Breast epithelium (tissue), 4 donors: Measurements from ENCODE around the gene NOP10. TPM values are rescaled to one million over a fixed set of nuclear protein-coding genes. Genes with fewer than 3 reads are reported as not detected.
"Not testable (repeated sequence)": the region's sequence is repeated elsewhere in the genome, so short reads cannot be mapped to it uniquely, and the experiment has no call there.

Experiments
- DNase-seq, 2 donors: peaks; one replicate each; pipeline ENCODE4 v3.0.0-alpha.2; 2019; ENCODE audit warnings: low spot score in 2 of 2
- H3K27ac ChIP-seq, 2 donors: fragments of 200-600 bp; sonication (generic) in 1 of 2; one replicate each; pipeline ENCODE4 v1.5.1; 2016 to 2019; ENCODE audit warnings: mild to moderate bottlenecking in 1 of 2
- H3K27me3 ChIP-seq, 2 donors: fragments of 200-600 bp; sonication (generic) in 1 of 2; one replicate each; pipeline versions ENCODE4 v1.5.1 to v1.6.0; 2017 to 2019; ENCODE audit warnings: control low read depth in 1 of 2, mild to moderate bottlenecking in 1 of 2
- H3K36me3 ChIP-seq: fragments of 200-600 bp; one replicate; pipeline ENCODE4 v1.5.1; 2019
- H3K4me1 ChIP-seq, 2 donors: fragments of 200-600 bp; sonication (generic); one replicate each; pipeline ENCODE4 v1.5.1; 2016 to 2019; ENCODE audit warnings: control low read depth in 1 of 2
- H3K4me3 ChIP-seq, 3 donors: fragments of 200-600 bp; sonication (generic); 1 replicate in 2 of 3; 2 replicates in 1 of 3; pipeline ENCODE4 v1.5.1; 2016 to 2019; ENCODE audit warnings: mild to moderate bottlenecking in 3 of 3, moderate library complexity in 2 of 3
- H3K9me3 ChIP-seq, 2 donors: fragments of 200-600 bp; sonication (generic) in 1 of 2; one replicate each; pipeline ENCODE4 v1.5.1; 2016 to 2019; ENCODE audit warnings: control low read depth in 1 of 2
- POLR2A ChIP-seq: fragments of 450-650 bp; IDR thresholded peaks from one replicate; pipeline ENCODE4 v1.6.1; 2016; ENCODE audit warnings: antibody characterized with exemption, mild to moderate bottlenecking, moderate library complexity
- POLR2AphosphoS5 ChIP-seq, 3 donors: sonication (generic); formaldehyde crosslinking; IDR thresholded peaks; one replicate each; pipeline ENCODE4 v1.6.1; 2017; ENCODE audit warnings: antibody characterized with exemption in 3 of 3
- intact Hi-C: fragments of 100-400 bp; cut with DNase I; formaldehyde crosslinking; loops from one replicate; pipeline ENCODE4 v1.15.1; 2023; ENCODE audit warnings: low total_unique reads
- total RNA-seq, 3 donors: library from RNA; depleted of rRNA; stranded (reverse); fragments of >200 nt; gene quantifications; one replicate each; pipeline ENCODE4 v1.1.0, GENCODE V29; 2016
- TF ChIP-seq, protein P1 (sequence below), 3 donors: fragments of 450-650 bp; IDR thresholded peaks; one replicate each; pipeline ENCODE4 v1.5.1; 2016 to 2017; ENCODE audit warnings: antibody characterized with exemption in 3 of 3, mild to moderate bottlenecking in 3 of 3, moderate library complexity in 3 of 3

NOP10 gene
- 100 to 1,000 TPM; 108 to 135 (median 130) TPM for total RNA-seq

DNA sequence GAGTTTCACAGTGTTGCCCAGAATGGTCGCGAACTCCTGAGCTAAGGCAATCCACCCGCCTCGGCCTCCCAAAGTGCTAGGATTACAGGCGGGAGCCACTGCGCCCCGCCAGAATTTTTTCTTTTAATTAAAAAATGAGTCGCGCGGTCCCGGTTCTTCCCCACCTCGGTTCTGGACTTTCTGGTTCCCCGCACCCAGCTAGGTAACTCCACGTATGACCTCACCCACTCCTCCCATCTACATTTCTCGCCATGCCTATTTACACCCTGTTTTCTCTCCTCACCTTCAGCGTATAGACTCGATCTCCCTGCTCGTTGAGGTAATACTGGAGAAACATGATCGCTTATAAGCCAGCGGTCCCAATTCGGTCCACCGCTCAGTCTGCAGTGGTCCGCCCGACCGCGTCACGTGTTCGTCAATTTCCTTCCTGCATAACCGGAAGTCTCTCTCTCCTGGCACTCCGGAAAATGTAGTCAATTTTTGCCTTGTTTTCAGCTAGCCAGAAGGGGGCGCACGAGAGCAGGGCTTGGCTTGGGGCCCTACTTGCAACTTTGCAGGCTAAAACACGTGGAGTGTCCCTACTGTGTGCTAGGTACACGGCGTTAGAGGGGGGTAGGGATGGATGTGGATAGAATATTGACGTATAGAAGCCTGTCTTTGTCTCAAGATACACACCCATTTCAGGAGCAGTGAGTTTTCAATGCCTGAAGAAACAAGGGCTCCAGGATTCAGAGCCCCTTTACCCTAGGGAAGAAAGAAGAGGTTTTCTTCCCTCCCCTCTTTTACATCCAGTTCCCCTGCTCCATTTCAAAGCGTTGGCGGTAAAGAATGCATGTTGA is at the start of gene NOP10, which contains the start of gene NUTM1:
Gene NOP10 (minus strand): TSS at position 400 of the 839 bp plus-strand sequence. CDS start 63 bp downstream, at position 337.
Gene NUTM1 (plus strand): TSS at position 579 of the 839 bp plus-strand sequence. CDS start 382 bp downstream, outside the sequence.
- Histone ChIP-seq H3K27me3 (no peaks in the 10 kb centered on the region), H3K4me1 (no peaks in the 10 kb centered on the region), H3K4me3 (peak within 1 kb of the TSS; percentile 63 to 84 (median 80)), H3K36me3 (no peaks in the 10 kb centered on the region), H3K9me3 (no peaks in the 10 kb centered on the region), H3K27ac (peak within 1 kb of the TSS; percentile 88 to 90)
- peak; percentile 82 to 92 for DNase-seq
- intact Hi-C loops, result no loop called here
- TF ChIP-seq, protein P1, sequence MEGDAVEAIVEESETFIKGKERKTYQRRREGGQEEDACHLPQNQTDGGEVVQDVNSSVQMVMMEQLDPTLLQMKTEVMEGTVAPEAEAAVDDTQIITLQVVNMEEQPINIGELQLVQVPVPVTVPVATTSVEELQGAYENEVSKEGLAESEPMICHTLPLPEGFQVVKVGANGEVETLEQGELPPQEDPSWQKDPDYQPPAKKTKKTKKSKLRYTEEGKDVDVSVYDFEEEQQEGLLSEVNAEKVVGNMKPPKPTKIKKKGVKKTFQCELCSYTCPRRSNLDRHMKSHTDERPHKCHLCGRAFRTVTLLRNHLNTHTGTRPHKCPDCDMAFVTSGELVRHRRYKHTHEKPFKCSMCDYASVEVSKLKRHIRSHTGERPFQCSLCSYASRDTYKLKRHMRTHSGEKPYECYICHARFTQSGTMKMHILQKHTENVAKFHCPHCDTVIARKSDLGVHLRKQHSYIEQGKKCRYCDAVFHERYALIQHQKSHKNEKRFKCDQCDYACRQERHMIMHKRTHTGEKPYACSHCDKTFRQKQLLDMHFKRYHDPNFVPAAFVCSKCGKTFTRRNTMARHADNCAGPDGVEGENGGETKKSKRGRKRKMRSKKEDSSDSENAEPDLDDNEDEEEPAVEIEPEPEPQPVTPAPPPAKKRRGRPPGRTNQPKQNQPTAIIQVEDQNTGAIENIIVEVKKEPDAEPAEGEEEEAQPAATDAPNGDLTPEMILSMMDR (IDR thresholded peaks at IDR 0.05), result peak; percentile 96 to 99 (median 96)
- TF ChIP-seq POLR2A (peak; percentile 54), POLR2AphosphoS5 (IDR thresholded peaks at IDR 0.05) (peak; percentile 85 to 94 (median 94))

DNA sequence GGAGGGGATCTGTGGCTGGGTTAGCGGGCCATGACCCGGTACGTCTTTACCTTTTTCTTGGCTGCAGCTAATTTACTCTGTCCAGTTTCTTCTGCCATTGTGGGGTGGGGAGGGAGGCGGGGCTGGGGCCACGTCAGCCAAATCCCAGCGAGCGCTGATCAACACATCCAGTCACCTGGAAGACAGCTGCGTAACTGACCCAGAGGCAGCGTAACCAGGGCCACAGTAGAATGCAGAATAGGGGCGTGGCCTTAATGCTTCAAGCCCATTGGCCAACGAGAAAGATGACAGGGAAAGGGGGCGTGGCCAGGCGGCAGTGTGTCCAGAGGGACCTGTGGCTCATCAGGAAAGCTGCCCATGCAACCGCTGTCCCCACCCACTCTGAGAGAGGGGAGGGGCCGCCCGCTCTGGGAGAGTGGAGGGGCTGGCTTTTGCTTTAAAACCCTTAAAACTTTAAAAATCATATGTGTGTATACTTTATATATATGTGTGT is 46.7 kb upstream of the NOP10 start:
- H3K27me3 ChIP-seq, H3K4me3 ChIP-seq, H3K9me3 ChIP-seq, H3K36me3 ChIP-seq, intact Hi-C loops, H3K27ac ChIP-seq, H3K4me1 ChIP-seq, DNase-seq: not testable (repeated sequence)

DNA sequence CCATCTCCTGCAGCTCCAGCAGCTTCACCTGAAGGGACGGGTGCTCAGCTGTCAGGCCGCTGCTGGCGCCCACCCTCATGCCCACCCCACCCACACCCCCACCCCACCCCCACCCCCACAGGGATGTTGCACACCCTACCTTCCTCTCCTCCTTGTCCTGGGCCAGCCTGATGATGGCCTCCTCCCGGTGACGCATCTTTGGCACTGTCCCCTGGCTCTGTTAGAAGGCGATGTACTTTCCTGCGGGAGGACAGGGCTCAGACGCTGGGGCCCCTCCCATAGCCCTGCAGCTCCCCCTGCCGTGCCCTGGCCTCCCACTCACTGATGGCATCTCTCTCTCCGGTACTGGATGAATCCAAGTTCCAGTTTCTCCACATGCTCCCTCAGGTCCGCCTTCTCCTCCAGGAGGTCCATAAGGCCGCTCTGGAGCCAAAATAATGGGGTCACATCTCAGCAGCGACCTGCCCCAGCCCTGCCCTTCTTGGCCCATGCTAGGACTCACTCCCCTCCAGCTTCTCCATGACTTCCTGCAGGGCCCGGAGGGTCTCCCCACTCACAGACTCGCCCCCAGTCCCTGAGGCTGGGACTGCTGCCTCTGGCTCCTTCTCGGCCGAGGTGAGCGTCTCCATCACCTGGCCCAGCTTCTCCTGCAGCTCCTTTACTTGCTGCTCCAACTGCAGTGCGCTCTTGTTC is 39.0 kb upstream of the NOP10 start:
- H3K27me3 ChIP-seq, H3K4me1 ChIP-seq, H3K4me3 ChIP-seq, H3K27ac ChIP-seq, H3K36me3 ChIP-seq, intact Hi-C loops, DNase-seq, H3K9me3 ChIP-seq: not testable (repeated sequence)

DNA sequence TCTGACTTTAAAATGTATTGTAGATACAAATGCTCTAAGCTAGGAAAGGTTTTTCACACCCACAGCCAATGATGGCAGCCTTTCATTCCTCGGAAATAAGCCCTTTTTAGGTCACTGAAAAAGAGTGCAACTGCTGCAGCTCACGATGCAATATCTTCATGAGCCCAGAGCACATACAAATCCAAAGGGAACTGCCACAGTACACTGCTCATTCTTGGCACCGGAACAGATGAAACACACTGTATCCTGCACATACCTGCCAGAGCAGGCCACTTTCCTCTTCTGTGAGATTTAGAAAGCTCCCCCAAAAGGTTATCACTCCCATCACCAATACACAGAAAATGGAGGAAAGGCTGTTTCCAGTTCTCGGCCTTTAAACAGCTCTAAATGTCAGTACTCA is 37.6 kb upstream of the NOP10 start:
- H3K9me3 ChIP-seq, intact Hi-C loops, H3K27ac ChIP-seq, H3K4me3 ChIP-seq, H3K36me3 ChIP-seq, H3K27me3 ChIP-seq, H3K4me1 ChIP-seq, DNase-seq: not testable (repeated sequence)

DNA sequence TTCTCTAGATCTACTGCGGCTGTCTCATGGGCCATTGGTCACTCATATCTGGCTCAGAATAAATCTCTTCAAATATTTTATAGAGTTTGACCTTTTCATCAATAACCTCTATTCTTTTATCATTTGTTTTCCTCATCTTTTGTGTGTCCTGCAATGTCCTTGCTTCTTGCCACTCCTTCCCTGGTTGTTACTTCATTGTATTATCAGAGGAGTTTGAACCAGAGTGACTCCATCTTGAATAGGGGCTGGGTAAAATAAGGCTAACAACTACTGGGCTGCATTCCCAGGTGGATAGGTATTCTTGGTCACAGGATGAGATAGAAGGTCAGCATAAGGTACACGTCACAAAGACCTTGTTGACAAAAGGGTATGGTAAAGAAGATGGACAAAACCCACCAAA is 33.9 kb upstream of the NOP10 start:
- Histone ChIP-seq H3K9me3 (no peaks in the 10 kb centered on the region), H3K27me3 (no peaks in the 10 kb centered on the region), H3K4me3 (no peak overlapping the region), H3K4me1 (no peaks in the 10 kb centered on the region), H3K27ac (no peak overlapping the region), H3K36me3 (no peaks in the 10 kb centered on the region)
- no peak for DNase-seq
- intact Hi-C loops, result no loop called here
- TF ChIP-seq POLR2AphosphoS5 (IDR thresholded peaks at IDR 0.05) (no peak), POLR2A (no peak)
- TF ChIP-seq, protein P1 (IDR thresholded peaks at IDR 0.05), result no peak

DNA sequence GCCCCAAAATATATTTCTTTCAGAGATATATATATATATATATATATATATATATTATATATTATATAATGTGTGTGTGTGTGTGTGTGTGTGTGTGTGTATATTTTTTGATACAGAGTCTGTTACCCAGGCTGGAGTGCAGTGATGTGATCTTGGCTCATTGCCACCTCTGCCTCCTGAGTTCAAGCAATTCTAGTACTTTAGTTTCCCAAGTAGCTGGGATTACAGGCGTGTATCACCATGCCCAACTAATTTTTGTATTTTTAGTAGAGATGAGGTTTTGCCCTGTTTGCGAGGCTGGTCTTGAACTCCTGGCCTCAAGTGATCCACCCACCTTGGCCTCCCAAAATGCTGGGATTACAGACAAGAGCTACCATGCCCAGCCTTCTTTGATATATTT is 32.6 kb upstream of the NOP10 start:
- H3K27ac ChIP-seq, H3K27me3 ChIP-seq, H3K9me3 ChIP-seq, H3K4me1 ChIP-seq, DNase-seq, intact Hi-C loops, H3K4me3 ChIP-seq, H3K36me3 ChIP-seq: not testable (repeated sequence)

DNA sequence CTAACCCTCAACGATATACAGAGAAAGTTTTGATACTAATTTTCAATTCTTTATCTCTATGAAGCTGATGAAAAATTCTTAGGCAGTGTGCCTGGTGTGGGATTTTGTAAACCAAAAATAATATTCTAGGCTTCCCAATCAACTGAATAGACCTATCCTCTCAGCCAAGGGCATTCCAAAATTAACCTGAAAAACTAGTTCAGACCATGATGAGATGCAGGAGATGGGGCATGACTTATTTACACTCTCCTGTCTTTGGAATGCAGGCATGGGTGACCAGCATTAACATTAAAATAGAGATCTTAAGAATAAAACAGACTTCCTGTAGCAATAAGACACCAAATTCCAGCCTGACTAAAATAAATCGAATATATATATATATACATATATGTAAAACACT is 31.9 kb upstream of the NOP10 start:
- no peaks in the 10 kb centered on the region for H3K27me3 ChIP-seq
- H3K9me3 ChIP-seq, result no peaks in the 10 kb centered on the region
- H3K36me3 ChIP-seq, result no peaks in the 10 kb centered on the region
- intact Hi-C loops, result no loop called here
- H3K4me1 ChIP-seq, result no peaks in the 10 kb centered on the region
- TF ChIP-seq, protein P1 (IDR thresholded peaks at IDR 0.05), result no peak
- no peak for TF ChIP-seq POLR2A
- TF ChIP-seq POLR2AphosphoS5 (IDR thresholded peaks at IDR 0.05), result no peak
- H3K4me3 ChIP-seq, result no peak overlapping the region
- no peak for DNase-seq
- H3K27ac ChIP-seq, result no peak overlapping the region
